ENCODE measurements around the gene BCAS3.

BCAS3 gene

DNA sequence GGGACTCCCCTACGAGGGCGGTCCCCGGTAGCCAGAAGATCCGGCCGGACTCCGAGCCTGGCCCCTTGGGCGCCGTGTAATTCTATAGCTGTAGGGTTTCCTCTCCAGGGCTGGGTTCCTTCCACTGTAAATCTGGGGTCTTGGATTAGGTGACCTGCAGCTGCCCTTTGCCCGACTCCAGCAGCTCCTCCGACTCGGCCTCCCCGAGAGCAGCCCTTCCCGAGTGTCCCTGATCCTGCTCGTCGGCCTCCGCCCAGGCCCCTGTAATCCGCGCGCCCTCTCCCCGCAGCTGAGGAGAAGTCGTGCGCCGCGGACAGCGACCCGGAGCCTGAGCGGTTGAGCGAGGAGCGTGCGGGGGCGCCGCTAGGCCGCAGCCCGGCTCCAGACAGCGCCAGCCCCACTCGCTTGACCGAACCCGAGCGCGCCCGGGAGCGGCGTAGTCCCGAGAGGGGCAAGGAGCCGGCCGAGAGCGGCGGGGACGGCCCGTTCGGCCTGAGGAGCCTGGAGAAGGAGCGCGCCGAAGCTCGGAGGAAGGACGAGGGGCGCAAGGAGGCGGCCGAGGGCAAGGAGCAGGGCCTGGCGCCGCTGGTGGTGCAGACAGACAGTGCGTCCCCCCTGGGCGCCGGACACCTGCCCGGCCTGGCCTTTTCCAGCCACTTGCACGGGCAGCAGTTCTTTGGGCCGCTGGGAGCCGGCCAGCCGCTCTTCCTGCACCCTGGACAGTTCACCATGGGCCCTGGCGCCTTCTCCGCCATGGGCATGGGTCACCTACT lies 727.4 kb downstream of the BCAS3 start:
- DNase-seq, result no peak

DNA sequence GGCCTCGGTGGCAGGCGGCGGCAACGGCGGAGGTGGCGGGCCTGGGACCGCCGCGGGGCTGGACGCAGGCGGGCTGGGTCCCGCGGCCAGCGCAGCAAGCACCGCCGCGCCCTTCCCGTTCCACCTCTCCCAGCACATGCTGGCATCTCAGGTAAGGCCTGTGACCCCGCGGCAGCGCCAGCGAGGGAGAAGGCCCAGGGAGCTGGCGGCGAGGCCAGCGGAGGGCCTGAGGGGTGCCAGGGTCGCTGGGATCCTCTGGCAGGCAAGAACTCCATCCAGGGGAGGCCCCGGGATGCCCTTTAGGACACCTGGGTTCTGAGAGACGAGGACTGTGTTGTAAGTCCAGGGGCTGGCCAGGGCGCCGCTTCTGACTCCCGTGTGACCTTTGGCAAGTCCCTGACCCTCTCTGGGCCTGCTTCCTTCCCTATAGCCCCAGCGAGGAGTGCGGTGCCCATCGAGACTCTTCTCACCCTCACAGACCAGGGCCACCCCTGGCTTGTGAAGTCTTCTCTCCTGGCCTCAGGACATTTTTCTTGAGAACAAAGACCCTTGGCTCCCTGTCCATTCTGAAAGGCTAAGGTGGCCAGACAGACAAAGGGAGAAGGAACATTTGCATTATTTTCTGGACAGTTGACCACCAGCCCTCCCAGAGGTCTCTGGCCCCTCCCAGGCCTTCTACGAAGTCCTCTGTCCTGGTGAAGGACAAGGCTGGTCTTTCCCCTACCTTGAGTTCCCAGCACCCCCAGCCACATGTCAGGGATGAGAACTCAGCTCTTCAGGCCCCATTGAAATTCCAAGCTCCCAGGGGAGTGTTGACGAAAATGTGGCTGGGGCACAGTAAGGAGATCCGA lies 728.3 kb downstream of the BCAS3 start:
- no peak for DNase-seq

DNA sequence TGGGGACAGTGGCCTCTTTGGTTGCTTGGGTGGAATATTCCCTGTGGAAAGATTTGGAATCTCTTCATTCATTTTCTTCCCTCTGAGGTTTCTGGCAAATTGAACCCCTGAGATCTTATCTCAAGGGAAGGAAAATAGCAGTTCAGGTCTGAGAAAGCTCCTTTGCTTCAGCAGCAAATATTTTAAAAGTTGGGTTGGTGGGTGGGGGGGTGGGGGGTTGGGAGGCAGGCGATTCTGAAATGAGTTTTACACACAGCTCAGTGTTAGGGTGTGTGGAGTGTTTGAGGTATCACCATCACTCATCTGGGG lies 728.8 kb downstream of the BCAS3 start:
- DNase-seq, result no peak

DNA sequence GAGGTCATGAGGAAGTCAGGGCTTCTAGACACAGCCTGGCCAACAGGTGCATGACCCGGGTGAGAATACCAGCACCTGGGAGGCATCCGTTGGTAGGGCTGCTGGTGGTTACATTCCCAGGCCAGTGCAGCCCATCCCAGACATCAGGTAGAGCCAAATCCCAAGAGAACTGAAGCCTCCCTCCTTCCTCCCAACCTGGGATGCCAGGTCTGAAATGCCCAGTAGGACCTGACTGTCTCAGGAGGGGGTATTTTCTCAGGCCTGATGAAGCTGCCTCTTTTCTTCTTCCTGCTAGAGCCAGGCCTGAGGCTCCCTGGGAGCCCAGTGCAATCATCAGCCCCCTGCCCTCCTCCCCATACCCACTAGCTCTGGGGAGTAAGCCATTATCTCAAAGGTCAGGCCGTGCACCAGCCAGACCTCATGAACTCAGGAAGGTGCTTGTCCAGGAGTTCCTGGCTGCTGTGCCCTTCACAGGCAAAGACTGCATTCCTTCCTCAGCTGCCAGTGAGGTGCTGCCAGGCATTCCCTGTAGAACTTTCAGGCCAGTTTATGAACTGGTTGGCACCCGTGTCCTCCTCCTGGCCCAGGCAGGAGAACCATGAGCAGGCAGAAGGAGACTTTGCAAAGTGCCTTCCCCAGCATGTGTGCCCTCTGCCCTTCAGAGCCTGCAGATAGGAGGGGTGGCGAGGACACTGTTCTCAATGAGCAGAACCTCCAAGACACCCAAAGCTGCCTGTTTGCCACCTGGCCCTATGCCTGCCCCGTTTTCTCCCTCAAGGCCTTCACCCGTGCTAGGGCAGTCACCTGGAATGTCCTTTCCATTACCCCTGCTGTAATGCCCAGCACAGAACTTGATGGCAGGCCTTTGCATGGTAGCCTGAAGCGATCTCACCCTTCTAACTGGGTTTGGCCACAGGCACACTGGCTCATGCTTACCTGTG lies 729.6 kb downstream of the BCAS3 start:
- DNase-seq, result no peak

DNA sequence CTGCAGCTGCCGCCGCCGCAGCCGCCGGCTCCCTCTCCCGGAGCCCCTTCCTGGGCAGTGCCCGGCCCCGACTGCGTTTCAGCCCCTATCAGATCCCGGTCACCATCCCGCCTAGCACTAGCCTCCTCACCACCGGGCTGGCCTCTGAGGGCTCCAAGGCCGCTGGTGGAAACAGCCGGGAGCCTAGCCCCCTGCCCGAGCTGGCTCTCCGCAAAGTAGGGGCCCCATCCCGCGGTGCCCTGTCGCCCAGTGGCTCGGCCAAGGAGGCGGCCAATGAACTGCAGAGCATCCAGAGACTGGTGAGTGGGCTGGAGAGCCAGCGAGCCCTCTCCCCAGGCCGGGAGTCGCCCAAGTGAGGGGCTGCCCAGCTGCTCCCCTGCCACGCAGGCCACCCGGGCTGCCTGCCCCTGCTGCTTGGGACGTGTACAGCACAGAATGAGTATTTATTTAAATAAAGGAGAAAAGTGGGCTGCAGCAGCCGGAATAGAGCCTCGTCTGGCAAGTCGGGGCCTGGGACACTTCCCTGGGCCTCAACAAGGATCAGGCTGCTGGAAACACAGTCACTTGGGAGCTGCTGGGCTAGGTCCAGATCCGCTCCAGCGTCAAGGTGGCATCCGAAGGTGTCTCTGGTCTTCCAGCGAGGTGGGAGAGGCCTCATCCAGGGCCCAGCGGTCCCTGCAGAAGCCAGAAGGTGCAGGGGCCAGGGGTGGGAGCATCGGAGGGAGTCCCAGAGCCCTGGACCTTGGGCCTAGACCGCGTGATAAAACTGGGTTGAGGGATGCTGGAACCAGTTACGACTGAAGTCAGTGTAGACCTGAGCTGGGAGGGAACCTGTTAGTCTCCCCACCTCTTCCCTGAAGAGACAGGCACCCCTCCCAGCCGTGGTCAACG lies 730.7 kb downstream of the BCAS3 start:
- no peak for DNase-seq

DNA sequence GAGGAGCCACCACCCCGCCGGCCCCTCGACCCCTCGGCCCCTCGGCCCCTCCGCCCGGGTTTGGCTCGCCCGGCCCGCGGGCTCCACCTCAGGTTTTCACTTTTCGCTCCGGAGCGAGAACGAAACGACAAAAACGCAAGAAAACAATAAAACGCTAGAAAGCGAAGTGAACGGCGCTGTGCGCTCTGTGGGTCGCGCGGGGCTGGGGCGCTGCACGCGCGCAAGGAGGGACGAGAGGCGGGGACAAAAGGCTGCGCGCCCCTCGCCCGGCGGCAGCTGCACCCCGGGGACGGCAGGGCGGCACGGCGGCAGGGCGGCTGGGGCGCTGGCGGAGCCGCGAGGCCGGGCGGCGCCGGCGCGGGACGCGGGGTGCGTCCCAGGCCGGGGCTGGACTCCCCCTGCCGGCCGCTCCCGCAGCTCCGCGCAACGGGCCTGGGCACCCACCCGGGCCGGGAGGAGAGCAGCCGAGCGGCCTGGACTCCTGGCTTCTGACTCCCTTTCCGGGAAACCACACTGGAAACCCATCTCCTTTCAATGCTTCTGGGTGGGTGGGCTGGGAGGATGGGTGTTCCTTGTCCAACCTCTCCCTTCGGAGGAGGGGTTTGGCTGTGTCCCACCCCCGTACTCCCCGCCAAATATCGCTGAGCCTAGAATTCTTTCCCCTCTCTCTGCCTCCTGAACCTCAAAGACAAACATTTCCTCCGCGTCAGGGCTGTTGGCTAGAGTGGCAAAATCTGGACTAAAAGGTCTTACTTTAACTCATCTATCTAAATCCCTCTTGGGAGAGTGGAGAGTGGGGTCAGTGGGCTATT lies 731.9 kb downstream of the BCAS3 start:
- peak in 16 of 56 donors; percentile 7 to 64 (median 22) for DNase-seq

DNA sequence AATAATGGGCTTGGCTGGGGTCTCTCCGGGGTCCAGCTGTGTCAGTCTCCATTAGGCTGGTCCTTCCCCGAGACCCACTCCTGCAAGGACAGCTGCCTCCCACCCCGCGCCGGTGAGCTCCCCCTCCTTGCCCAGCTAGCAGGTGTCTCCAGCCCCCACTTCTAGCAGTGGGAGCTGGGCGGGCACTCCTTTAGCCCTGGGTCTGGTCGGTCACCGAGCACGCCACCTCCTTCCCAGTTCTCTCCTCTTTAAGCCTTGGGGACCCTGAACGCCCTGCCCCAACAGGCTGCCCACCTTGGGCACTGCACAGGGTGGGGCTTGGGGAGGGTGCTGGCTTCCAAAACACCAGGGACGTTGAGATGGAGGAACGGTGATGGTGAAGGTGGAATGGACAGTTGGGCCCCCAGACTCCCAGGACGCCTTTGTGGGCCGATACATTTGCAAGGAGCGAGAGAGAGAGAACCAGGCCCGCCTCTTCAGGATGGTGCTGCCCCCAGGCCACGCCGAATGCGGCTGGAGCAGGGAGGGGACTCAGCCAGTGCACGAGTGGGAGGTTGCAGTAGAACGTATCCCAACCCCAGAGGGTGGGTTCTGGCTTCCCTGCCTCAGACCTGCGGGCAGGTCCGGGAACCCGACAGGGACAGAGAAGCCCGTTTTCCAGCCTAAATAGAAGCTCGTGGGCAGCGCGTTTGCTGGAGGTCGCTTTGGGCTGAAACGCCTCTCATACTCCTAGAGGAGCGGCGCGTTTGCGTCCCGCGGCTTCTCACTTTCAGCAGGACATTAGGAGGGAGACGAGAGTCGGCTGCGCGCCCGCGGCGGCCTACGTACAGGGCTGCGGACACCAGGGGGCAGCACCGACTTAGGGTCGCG lies 732.7 kb downstream of the BCAS3 start:
- peak in 42 of 56 donors; percentile 9 to 83 (median 41) for DNase-seq

DNA sequence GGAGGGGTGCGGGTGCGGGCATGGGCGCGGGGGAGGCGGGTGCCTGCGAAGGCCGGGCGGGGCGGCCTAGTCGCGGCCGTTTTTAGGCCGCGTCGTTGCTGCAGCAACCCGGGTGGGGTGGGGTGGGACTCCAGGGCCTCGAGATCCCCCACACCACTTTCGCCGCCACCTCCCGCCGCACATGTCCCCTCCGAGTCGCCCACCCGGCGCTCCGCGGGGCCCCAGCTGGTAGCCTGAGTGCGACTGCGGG lies 733.3 kb downstream of the BCAS3 start:
- peak in 5 of 56 donors; percentile 14 to 64 (median 25) for DNase-seq

DNA sequence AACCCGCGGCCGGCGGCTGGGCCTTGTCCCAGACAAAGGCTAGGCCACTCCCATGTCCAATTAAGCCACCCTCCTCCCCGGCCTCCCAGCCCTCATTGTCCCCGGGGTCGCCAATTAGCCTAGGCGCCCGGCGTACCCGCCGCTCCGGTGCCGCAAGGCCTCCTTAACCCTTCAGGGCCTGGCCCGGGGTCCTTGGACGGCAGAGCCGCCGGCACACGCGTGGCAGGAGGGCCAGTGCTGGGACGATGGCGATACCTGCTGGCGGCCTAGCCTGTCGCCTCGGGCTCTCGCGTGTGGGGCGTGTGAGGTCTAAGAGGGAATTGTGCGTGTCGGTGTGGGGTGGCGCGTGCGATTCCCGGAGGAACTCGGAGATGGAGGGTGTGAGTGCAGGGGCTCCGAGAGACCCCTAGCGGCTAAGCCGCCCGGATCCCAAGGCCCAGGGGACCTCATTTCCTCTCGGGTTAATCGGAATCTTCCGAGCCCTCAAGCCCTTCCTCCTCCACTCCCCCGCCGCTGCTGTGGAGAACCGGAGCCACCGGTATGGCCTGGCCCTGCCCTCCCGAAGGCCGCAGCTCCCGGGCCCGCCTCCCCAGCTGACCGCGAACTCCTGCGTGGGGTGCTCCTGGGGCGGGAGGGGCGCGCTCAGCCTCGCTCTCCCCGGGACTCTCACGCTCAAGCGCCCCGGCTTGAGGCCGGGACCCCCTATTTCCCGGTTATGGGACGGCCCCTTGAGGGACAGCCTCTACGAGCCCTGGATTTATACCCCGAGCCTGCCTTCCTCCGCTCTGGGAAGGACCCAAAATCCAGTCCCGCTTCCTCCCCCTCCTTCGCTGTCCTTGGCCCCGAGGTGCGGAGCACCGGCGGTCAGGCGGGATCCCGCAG lies 733.9 kb downstream of the BCAS3 start:
- DNase-seq, result peak in 5 of 56 donors; percentile 20 to 50 (median 40)

DNA sequence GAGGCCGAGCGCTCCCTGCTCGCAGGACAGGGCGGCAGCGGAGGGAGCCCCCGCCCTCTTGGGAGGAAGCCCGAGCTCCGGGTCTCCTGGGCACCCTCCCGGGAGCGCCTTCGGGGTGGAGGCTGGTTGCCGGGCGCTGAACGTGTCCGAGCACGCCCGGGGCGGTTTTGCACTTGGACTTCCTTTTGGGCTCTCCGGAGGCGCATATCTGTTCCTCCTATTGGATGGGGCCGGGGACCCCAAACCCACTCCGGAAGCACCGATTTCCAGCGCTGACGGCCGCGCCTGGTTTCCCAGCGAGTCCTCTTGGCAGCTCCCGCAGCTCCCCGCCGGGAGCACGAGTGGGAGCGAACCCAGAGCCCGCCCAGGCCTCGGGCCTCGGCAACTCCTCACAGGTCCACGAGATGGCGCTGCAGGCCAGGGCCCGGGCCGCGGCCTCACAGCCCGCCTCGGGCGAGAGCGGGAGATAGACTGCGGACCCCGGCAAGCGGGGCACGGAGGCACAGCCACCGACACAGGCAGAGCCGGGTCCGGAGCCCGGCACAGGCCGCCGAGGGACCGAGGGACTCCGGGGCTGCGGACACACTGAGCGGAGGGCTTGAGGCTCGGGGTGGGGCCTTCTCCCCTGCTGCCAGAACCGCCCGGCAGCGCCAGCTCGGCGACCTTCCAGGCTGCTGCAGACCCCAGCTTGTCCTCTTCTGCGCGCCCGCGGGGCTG lies 734.6 kb downstream of the BCAS3 start:
- peak in 51 of 56 donors; percentile 20 to 87 (median 64) for DNase-seq

DNA sequence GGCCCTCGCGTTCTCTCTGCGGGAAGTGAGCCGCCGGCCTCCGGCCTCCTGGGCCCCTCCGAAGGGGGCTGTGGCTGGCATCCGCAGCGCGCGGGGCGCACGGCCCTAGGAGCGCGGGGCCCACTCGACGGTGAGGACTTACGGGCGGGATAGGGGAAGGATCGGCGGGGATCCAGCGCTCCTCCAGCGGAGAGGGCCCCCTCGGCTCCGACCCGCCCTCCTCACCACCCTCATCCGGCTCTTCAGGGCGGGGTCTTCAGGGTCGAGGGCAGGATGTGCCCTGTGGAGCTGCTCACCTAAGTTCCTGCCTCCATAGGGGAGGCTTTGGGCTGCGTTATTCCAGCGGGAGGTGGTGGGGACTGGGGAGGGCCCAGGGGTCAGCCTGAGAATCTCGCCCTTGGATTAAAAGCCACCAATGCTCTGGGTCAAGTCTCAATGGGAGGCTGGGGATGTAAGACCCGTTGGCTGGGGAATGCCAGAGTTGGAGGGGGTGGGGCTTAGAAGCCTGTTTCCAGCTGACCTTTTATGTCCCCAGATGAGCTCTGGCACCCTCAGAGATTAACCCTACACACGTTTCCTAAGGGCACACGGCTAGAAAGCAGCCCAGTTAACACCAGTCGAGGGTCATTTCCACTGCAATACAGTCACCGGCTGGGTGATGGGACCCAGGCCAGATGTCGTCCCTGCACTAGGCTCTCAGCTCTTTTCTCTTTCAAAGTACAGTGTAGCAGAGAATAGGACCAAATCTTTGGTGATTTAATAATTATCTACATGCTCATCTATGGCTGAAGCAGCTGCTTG lies 735.4 kb downstream of the BCAS3 start:
- no peak for DNase-seq

DNA sequence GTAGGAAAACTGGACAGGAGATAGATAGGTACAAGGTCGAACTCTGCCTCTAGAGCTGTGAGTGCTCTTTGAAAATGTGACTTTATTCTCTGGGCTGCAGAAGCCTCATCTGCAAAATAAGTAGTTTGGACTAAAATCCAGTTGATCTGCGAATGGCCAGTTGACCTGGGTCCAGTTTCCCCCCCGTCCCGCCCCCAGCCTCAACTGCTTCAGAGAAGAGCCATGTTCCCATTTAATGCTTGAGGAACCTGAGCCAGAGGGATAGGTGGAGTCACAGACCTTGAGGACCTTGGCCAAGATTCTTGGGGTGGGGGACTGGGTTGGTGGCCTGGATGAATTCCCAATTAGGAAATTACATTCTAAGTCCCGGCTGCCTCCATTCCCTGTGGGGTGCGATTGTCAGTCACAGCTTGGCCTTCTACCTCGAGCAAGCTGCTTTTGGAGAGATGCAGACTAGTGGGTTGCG lies 736.0 kb downstream of the BCAS3 start:
- no peak for DNase-seq

DNA sequence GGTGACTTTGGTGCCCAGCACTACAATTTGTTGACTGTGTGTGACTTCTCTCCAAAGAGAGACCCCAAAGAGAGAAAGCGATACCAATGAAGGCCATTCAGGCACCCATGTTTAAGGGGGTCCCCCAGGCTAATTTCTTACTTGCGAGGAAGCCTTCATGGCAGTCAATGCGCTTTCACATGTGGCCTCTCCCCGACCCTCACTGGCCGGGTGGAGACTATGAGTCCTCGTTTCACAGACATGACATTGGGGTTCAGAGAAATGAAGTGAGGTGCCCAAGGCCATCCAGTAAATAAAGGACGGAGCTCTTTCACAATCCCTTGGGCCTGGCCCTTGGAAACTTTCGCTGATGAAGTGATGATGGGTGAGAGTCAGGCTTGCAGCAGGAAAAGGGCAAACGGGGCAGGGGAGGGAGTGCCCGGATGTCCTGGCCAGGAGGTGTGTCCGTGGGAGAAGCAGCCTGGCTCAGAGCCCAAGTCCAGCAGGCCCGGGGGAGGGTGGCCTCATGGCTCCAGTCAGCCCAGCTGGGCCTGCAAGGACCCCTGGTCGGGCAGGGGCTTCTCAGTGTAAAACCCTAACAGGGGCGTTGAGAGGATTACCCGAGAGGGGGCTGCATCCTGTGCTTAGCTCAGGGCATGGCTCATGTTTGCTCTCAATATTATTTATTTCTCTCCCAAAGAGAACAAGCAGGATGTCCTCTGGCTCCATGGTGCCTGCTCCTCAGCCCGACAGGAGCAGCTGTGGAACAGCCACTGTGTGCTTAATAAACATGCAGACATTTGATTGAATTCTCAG lies 736.7 kb downstream of the BCAS3 start:
- no peak for DNase-seq

DNA sequence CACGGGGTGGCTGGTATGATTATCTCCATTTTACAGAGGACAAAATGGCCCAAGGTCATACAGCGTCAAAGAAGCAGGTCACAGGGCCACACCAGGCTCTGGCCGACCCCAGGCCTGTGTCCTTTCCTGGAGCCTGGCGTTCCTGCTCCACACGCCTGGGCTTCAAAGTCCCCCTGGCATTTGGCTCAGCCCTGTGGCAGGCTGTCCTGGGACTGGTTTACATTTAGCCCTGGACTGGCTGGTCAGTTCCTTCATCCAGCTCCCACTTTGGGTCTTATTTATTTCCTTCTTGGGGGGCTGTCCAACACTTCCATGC lies 737.2 kb downstream of the BCAS3 start:
- DNase-seq, result no peak

Measured in nucleus accumbens (tissue), 56 donors.